ENCODE measurements around the gene IRAK4. TPM values are rescaled to one million over a fixed set of nuclear protein-coding genes. Genes with fewer than 3 reads are reported as not detected.

Gene IRAK4
- total and polyA plus RNA-seq, 2 experiments from 2014 or later = 3.9 to 12.9 TPM

DNA sequence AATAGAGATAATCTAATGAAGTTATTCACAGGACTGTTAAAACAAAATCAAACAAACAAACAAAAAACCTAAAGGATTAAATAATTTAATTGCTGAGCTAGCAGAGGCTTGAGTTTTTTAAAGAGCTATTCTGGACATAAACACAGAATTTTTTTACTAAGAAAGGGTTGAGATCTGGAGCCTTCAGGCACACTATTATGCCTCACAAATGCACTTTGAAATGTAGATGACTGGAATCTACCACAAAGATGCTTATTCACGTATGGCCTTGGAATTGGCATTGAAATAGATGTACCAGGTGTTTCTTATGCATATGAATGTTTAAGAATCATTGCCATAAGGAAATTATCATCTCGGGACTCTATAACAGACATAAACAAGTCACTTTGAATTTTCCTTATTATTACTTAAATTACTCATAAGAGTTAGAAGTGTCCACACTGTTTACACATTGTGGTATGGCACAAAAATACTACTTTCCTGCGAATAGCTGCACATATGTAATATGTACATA lies 21.8 kb upstream of the IRAK4 start (continued):
- TF ChIP-seq, protein P1, sequence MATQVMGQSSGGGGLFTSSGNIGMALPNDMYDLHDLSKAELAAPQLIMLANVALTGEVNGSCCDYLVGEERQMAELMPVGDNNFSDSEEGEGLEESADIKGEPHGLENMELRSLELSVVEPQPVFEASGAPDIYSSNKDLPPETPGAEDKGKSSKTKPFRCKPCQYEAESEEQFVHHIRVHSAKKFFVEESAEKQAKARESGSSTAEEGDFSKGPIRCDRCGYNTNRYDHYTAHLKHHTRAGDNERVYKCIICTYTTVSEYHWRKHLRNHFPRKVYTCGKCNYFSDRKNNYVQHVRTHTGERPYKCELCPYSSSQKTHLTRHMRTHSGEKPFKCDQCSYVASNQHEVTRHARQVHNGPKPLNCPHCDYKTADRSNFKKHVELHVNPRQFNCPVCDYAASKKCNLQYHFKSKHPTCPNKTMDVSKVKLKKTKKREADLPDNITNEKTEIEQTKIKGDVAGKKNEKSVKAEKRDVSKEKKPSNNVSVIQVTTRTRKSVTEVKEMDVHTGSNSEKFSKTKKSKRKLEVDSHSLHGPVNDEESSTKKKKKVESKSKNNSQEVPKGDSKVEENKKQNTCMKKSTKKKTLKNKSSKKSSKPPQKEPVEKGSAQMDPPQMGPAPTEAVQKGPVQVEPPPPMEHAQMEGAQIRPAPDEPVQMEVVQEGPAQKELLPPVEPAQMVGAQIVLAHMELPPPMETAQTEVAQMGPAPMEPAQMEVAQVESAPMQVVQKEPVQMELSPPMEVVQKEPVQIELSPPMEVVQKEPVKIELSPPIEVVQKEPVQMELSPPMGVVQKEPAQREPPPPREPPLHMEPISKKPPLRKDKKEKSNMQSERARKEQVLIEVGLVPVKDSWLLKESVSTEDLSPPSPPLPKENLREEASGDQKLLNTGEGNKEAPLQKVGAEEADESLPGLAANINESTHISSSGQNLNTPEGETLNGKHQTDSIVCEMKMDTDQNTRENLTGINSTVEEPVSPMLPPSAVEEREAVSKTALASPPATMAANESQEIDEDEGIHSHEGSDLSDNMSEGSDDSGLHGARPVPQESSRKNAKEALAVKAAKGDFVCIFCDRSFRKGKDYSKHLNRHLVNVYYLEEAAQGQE (IDR thresholded peaks at IDR 0.05; ENCODE audit: unreplicated experiment) = no peak
- TF ChIP-seq POLR2AphosphoS5 (IDR thresholded peaks at IDR 0.05; ENCODE audit: low read depth) (no peak), EZH2phosphoT487 (IDR thresholded peaks at IDR 0.05; ENCODE audit: unreplicated experiment) (no peak), NANOG (IDR thresholded peaks at IDR 0.05; ENCODE audit: borderline replicate concordance) (no peak), ZNF331 (CRISPR knock-in tag; IDR thresholded peaks at IDR 0.05; ENCODE audit: low read depth) (no peak), JUNB (IDR thresholded peaks at IDR 0.05; ENCODE audit: unreplicated experiment) (no peak)

DNA sequence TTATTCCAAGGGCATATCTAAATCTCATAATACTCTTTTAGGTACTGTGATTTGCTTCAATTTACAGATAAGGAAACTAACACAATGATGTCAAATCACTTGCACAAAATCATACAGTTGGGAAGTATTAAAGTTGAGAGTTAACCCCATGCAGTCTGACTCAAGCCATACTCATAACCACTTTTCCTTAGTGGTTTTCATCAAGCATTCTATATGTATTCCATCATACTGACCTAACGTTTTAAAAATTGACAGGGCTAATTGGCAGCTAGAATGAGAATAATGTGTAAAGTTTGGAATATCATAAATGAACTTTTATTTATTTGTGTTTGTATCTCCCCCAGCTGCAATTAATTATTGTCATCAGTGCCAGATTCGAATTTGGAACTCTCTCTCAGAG lies 21.1 kb upstream of the IRAK4 start:
- Mint-ChIP-seq H3K36me3 (ENCODE audit: low read depth) (peaks cover 9% of the 10 kb centered on the region; the same call in 2 of the 3 replicates), H3K4me3 (no peak overlapping the region), H3K27me3 (ENCODE audit: insufficient read depth, low read depth, poor library complexity) (no peaks in the 10 kb centered on the region), H3K27ac (no peak overlapping the region), H3K9me3 (no peaks in the 10 kb centered on the region), H3K4me1 (peaks cover 5% of the 10 kb centered on the region)
- TF ChIP-seq, protein P1 (IDR thresholded peaks at IDR 0.05; ENCODE audit: unreplicated experiment) = no peak
- TF ChIP-seq JUNB (IDR thresholded peaks at IDR 0.05; ENCODE audit: unreplicated experiment) = no peak
- TF ChIP-seq, protein P2, sequence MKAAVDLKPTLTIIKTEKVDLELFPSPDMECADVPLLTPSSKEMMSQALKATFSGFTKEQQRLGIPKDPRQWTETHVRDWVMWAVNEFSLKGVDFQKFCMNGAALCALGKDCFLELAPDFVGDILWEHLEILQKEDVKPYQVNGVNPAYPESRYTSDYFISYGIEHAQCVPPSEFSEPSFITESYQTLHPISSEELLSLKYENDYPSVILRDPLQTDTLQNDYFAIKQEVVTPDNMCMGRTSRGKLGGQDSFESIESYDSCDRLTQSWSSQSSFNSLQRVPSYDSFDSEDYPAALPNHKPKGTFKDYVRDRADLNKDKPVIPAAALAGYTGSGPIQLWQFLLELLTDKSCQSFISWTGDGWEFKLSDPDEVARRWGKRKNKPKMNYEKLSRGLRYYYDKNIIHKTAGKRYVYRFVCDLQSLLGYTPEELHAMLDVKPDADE (IDR thresholded peaks at IDR 0.05) = no peak
- TF ChIP-seq POLR2AphosphoS5 (IDR thresholded peaks at IDR 0.05; ENCODE audit: low read depth) = no peak
- no peak for TF ChIP-seq EZH2phosphoT487 (IDR thresholded peaks at IDR 0.05; ENCODE audit: unreplicated experiment)
- TF ChIP-seq CREB1 (CRISPR knock-in tag; IDR thresholded peaks at IDR 0.05; ENCODE audit: low read depth) = no peak
- TF ChIP-seq NANOG (IDR thresholded peaks at IDR 0.05; ENCODE audit: borderline replicate concordance) = no peak
- TF ChIP-seq, protein P3, sequence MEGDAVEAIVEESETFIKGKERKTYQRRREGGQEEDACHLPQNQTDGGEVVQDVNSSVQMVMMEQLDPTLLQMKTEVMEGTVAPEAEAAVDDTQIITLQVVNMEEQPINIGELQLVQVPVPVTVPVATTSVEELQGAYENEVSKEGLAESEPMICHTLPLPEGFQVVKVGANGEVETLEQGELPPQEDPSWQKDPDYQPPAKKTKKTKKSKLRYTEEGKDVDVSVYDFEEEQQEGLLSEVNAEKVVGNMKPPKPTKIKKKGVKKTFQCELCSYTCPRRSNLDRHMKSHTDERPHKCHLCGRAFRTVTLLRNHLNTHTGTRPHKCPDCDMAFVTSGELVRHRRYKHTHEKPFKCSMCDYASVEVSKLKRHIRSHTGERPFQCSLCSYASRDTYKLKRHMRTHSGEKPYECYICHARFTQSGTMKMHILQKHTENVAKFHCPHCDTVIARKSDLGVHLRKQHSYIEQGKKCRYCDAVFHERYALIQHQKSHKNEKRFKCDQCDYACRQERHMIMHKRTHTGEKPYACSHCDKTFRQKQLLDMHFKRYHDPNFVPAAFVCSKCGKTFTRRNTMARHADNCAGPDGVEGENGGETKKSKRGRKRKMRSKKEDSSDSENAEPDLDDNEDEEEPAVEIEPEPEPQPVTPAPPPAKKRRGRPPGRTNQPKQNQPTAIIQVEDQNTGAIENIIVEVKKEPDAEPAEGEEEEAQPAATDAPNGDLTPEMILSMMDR (conservative IDR thresholded peaks at IDR 0.05; ENCODE audit: low read depth in 2 of 2) = no peak
- no peak for TF ChIP-seq ZNF114 (CRISPR knock-in tag; IDR thresholded peaks at IDR 0.05)
- TF ChIP-seq ZNF331 (CRISPR knock-in tag; IDR thresholded peaks at IDR 0.05; ENCODE audit: low read depth) = no peak
- Histone ChIP-seq H2AFZ (no peak overlapping the region), H3F3A (replicated peaks; ENCODE audit: low read depth) (no peaks in the 10 kb centered on the region), H3K27me3 (ENCODE audit: insufficient read depth) (no peaks in the 10 kb centered on the region), H3K4me1 (ENCODE audit: insufficient read depth) (peaks cover 5% of the 10 kb centered on the region), H3K4me3 (no peak overlapping the region), H3K9me2 (ENCODE audit: insufficient read depth) (no peaks in the 10 kb centered on the region), H3K36me3 (ENCODE audit: insufficient read depth) (peaks cover 11% of the 10 kb centered on the region; the same call in 1 of the 2 replicates), H3K79me2 (replicated peaks; ENCODE audit: insufficient read depth) (no peaks in the 10 kb centered on the region), H3K4me2 (no peak overlapping the region), H3K27ac (ENCODE audit: low read depth) (no peak overlapping the region), H4K20me1 (replicated peaks; ENCODE audit: insufficient read depth) (no peaks in the 10 kb centered on the region)
- ATAC-seq (no peak), DNase-seq (ENCODE audit: low spot score) (no peak)

Measured in GM23338 (cell line).